ENCODE measurements around the gene SLC34A2.
"Not testable (repeated sequence)": the region's sequence is repeated elsewhere in the genome, so short reads cannot be mapped to it uniquely, and the experiment has no call there.

SLC34A2 gene, protein sequence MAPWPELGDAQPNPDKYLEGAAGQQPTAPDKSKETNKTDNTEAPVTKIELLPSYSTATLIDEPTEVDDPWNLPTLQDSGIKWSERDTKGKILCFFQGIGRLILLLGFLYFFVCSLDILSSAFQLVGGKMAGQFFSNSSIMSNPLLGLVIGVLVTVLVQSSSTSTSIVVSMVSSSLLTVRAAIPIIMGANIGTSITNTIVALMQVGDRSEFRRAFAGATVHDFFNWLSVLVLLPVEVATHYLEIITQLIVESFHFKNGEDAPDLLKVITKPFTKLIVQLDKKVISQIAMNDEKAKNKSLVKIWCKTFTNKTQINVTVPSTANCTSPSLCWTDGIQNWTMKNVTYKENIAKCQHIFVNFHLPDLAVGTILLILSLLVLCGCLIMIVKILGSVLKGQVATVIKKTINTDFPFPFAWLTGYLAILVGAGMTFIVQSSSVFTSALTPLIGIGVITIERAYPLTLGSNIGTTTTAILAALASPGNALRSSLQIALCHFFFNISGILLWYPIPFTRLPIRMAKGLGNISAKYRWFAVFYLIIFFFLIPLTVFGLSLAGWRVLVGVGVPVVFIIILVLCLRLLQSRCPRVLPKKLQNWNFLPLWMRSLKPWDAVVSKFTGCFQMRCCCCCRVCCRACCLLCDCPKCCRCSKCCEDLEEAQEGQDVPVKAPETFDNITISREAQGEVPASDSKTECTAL

DNA sequence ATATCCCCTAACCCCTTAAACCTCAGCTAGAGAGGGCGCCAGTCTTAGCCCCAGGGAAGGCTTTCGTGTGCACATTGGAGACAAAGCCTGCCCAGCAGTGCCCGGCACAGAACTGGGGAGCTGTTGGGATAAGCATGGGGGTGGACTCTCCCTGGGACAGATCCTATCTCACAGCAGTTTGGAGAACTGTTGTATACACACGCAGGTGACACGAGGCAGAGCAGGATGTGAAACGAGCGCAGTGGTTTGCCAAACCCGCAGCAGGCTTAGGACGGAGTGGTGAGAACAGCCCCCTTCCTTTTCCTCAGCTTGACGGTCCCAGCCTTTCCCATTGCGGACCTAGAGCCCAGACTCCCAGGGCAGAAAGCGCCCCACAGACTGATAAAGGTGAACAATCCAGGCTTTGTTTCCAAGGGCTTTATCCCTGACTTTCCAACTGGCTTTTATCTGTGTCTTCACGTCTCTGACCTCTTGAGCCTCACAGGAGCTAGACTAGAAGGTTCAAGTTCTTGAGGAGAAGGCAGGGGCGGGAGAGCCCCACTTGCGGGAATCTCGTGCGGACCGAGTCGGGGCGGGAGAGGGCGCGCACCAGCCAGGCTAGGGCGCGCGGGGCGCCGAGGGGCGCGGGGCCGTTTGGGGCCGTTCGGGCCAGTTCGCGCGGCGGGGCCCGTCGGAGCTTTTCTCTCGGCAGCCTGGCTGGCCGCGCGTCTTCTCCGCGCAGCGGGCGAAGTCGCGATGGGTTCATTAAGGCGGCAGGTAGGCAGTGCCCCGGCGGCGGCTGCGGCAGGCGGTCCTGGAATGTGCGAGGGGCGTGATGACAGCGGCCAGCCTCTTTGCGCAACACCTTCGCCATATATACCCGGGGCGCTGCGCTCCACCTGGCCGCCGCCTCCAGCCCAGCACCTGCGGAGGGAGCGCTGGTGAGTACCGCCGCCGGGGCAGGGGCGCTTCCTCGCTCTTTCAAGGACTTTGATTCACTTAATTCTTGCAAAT lies at the start of gene SLC34A2:
Gene SLC34A2, plus strand, starts transcription at position 881 of the 993 bp plus-strand sequence. CDS start 6,650 bp downstream, outside the sequence.
- no peak within 1 kb of the TSS for H2AFZ ChIP-seq (ENCODE audit: low read depth, low read length, severe bottlenecking)

DNA sequence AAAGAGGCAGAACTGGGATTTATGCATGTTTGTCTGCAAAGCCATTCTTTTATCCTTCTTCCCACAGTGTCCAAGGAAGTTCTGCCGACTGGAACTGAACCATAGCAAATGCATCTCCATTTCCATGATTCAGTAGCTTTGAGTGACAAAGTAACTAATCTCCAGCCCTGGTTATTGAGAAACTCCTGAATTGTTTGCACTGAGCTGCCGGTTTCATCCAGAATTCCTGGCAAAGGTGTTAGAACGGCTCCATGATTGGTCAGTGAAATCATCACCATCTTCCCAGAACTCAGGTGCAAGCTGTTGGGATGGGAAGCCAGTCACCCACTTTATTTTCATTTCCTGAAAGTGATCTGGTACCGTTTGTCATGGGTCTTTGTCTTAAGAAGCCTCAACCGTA lies 47.0 kb upstream of the SLC34A2 start:
- no peak overlapping the region for H3K4me2 ChIP-seq (ENCODE audit: low read depth, low read length, poor library complexity, severe bottlenecking)
- H3K27me3 ChIP-seq (ENCODE audit: low read length), result no peaks in the 10 kb centered on the region
- H3K9me2 ChIP-seq (replicated peaks; ENCODE audit: insufficient read depth, low read length), result no peaks in the 10 kb centered on the region
- TF ChIP-seq EZH2phosphoT487 (conservative IDR thresholded peaks at IDR 0.05; ENCODE audit: low read length), result no peak
- TF ChIP-seq, protein P1, sequence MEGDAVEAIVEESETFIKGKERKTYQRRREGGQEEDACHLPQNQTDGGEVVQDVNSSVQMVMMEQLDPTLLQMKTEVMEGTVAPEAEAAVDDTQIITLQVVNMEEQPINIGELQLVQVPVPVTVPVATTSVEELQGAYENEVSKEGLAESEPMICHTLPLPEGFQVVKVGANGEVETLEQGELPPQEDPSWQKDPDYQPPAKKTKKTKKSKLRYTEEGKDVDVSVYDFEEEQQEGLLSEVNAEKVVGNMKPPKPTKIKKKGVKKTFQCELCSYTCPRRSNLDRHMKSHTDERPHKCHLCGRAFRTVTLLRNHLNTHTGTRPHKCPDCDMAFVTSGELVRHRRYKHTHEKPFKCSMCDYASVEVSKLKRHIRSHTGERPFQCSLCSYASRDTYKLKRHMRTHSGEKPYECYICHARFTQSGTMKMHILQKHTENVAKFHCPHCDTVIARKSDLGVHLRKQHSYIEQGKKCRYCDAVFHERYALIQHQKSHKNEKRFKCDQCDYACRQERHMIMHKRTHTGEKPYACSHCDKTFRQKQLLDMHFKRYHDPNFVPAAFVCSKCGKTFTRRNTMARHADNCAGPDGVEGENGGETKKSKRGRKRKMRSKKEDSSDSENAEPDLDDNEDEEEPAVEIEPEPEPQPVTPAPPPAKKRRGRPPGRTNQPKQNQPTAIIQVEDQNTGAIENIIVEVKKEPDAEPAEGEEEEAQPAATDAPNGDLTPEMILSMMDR (IDR thresholded peaks at IDR 0.05; ENCODE audit: insufficient read depth, low read length, poor library complexity, severe bottlenecking), result no peak
- no peak overlapping the region for H3K4me3 ChIP-seq (ENCODE audit: insufficient read depth, low read length, poor library complexity, severe bottlenecking)
- H4K20me1 ChIP-seq (ENCODE audit: low read depth, low read length), result no peaks in the 10 kb centered on the region
- no peaks in the 10 kb centered on the region for H3F3A ChIP-seq (ENCODE audit: insufficient read depth)
- H3K79me2 ChIP-seq (ENCODE audit: insufficient read depth, low read length), result no peaks in the 10 kb centered on the region
- no peak overlapping the region for H2AFZ ChIP-seq (ENCODE audit: low read depth, low read length, severe bottlenecking)
- H3K27ac ChIP-seq (ENCODE audit: low read depth, low read length), result no peak overlapping the region
- no peaks in the 10 kb centered on the region for H3K9me3 ChIP-seq (ENCODE audit: insufficient read depth, low read length)
- no peak overlapping the region for H3K9ac ChIP-seq (ENCODE audit: low read length)
- no peaks in the 10 kb centered on the region for H3K36me3 ChIP-seq (ENCODE audit: low read length)

More for the DNA sequence above, at the start of gene SLC34A2:
- no peaks in the 10 kb centered on the region for H3K79me2 ChIP-seq (ENCODE audit: insufficient read depth, low read length)
- TF ChIP-seq, protein P1 (IDR thresholded peaks at IDR 0.05; ENCODE audit: insufficient read depth, low read length, poor library complexity, severe bottlenecking), result no peak
- TF ChIP-seq EZH2phosphoT487 (conservative IDR thresholded peaks at IDR 0.05; ENCODE audit: low read length), result no peak
- no peaks in the 10 kb centered on the region for H3K9me2 ChIP-seq (replicated peaks; ENCODE audit: insufficient read depth, low read length)
- no peak within 1 kb of the TSS for H3K27ac ChIP-seq (ENCODE audit: low read depth, low read length)
- no peaks in the 10 kb centered on the region for H3K9me3 ChIP-seq (ENCODE audit: insufficient read depth, low read length)
- H3F3A ChIP-seq (ENCODE audit: insufficient read depth), result no peaks in the 10 kb centered on the region
- H3K4me2 ChIP-seq (ENCODE audit: low read depth, low read length, poor library complexity, severe bottlenecking), result no peak within 1 kb of the TSS
- H3K9ac ChIP-seq (ENCODE audit: low read length), result no peak within 1 kb of the TSS
- no peaks in the 10 kb centered on the region for H3K36me3 ChIP-seq (ENCODE audit: low read length)
- H4K20me1 ChIP-seq (ENCODE audit: low read depth, low read length), result no peaks in the 10 kb centered on the region
- H3K4me3 ChIP-seq (ENCODE audit: insufficient read depth, low read length, poor library complexity, severe bottlenecking), result no peak within 1 kb of the TSS
- H3K27me3 ChIP-seq (ENCODE audit: low read length), result no peaks in the 10 kb centered on the region

DNA sequence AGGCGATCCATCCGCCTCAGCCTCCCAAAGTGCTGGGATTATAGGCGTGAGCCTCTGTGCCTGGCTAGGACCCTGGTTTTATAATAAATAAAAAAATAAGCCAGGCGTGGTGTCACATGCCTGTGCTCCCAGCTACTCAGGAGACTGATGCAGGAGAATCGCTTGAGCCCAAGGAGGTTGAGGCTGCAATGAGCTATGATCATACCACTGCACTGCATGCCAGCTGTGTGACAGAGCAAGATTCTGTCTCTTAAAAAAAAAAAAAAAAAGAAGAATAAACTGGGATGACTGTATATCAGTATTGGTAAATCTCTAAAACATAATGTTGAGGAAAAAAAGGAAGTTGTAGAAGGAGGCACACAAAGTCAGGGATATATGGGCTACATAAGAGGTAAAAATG lies 45.7 kb upstream of the SLC34A2 start:
- no peaks in the 10 kb centered on the region for H4K20me1 ChIP-seq (ENCODE audit: low read depth, low read length)
- TF ChIP-seq EZH2phosphoT487 (conservative IDR thresholded peaks at IDR 0.05; ENCODE audit: low read length), result no peak
- TF ChIP-seq, protein P1 (IDR thresholded peaks at IDR 0.05; ENCODE audit: insufficient read depth, low read length, poor library complexity, severe bottlenecking), result no peak
- no peaks in the 10 kb centered on the region for H3K27me3 ChIP-seq (ENCODE audit: low read length)
- no peak overlapping the region for H3K27ac ChIP-seq (ENCODE audit: low read depth, low read length)
- H3K9me3 ChIP-seq (ENCODE audit: insufficient read depth, low read length), result no peaks in the 10 kb centered on the region
- H3K36me3 ChIP-seq (ENCODE audit: low read length), result no peaks in the 10 kb centered on the region
- H3K4me3 ChIP-seq (ENCODE audit: insufficient read depth, low read length, poor library complexity, severe bottlenecking), result no peak overlapping the region
- no peaks in the 10 kb centered on the region for H3K79me2 ChIP-seq (ENCODE audit: insufficient read depth, low read length)
- H3K9me2 ChIP-seq (replicated peaks; ENCODE audit: insufficient read depth, low read length), result no peaks in the 10 kb centered on the region
- H3K9ac ChIP-seq (ENCODE audit: low read length), result no peak overlapping the region
- no peak overlapping the region for H3K4me2 ChIP-seq (ENCODE audit: low read depth, low read length, poor library complexity, severe bottlenecking)
- H2AFZ ChIP-seq (ENCODE audit: low read depth, low read length, severe bottlenecking), result no peak overlapping the region
- no peaks in the 10 kb centered on the region for H3F3A ChIP-seq (ENCODE audit: insufficient read depth)

DNA sequence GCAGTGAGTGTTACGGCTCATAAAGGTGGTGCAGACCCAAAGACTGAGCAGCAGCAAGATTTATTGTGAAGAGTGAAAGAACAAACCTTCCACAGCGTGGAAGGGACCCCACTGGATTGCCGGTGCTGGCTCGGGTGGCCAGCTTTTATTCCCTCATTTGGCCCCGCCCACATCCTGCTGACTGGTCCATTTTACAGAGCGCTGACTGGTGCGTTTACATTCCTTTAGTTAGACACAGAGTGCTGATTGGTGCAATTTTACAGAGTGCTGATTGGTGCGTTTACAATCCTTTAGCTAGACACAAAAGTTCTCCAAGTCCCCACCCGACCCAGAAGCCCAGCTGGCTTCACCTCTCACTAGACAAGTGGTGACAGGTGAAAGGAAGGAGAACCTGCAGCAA lies 42.0 kb upstream of the SLC34A2 start:
- H3K9ac ChIP-seq (ENCODE audit: low read length); H3K27ac ChIP-seq (ENCODE audit: low read depth, low read length); H4K20me1 ChIP-seq (ENCODE audit: low read depth, low read length); H3K9me2 ChIP-seq (replicated peaks; ENCODE audit: insufficient read depth, low read length); H3K36me3 ChIP-seq (ENCODE audit: low read length); H3K79me2 ChIP-seq (ENCODE audit: insufficient read depth, low read length); H3K9me3 ChIP-seq (ENCODE audit: insufficient read depth, low read length); H3K4me3 ChIP-seq (ENCODE audit: insufficient read depth, low read length, poor library complexity, severe bottlenecking); H3K27me3 ChIP-seq (ENCODE audit: low read length); H3K4me2 ChIP-seq (ENCODE audit: low read depth, low read length, poor library complexity, severe bottlenecking); H2AFZ ChIP-seq (ENCODE audit: low read depth, low read length, severe bottlenecking); H3F3A ChIP-seq (ENCODE audit: insufficient read depth): not testable (repeated sequence)
